HTERT RPE-1 (cell line): ENCODE measurements around the gene LIPN.

Experiments used
- in situ Hi-C: fragments of 300-500 bp; cut with MboI; formaldehyde crosslinking; loops from 4 replicates; pipeline ENCODE4 v1.14.3; 2020; ENCODE audit warnings: low sequenced_read_pairs

The LIPN gene

DNA sequence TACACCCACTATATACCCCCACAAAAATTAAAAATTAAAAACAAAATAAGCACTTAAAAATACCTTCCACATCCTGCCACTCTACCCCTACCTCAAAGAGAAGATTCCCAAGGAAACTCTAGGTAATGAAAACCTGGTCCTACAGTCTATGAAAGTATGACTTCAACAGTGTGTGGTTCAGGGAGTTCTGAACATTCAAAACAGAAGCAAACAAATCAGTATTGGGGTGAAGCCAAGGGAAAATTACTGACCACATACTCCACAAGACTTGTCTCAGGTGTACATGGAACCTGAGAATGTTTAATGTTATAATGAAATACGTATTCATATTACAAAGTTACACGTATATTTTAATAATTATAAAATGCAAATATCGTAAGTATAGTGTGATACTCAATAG, 22.4 kb downstream of the LIPN start:
- in situ Hi-C loops, result no loop called here

DNA sequence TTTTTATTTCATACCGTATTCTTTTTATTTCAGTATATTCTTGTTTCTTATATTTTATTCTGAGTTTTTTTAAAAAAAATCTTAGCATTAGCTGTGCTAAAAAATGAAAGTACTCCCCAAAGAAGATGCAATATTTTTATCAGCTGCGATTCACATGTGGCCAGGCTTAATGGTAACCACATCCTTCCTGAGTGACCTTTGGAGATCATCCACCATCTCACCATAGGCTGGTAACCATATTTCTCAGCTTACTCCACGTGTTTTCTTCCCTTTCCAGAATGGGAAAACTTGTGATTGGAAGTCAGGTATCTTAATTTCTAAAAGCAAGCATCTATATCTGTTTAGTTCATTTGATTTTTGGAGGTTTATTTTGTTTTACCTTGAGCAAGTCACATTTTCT, 23.9 kb downstream of the LIPN start:
- in situ Hi-C loops, result no loop called here

DNA sequence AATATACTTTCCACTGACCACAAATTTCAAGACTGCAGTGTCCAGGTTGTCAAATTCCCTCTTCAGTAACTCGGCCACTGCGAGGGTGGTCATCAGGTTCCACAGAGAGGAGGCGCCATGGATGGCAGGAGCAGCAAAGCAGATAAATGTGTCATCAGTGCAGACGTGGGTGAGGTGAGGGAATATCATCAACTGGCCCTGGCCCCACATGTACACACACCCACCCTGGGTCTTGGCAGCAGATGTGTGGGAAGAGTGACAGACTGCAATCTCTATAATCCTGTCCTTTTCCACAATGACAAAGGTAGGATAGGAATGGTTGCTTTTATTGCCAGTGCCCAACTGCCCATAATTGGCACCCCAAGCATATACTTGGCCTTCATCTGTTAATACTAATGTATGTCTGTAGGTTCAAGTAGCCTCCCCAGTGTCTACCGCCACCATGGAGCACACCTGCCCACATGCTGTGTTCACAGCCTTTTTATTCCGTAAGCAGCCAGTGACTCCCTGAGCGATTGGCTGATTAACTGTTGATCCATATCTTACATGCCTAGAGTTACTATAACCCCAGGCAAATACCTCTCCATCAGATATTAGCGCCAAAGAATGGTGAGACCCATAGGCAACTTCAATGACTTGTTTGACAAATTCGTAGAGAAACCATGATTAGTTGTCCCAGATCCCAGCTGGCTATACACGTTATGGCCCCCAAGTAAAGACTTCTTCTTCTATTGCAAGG, 26.4 kb downstream of the LIPN start:
- in situ Hi-C loops, result no loop called here

DNA sequence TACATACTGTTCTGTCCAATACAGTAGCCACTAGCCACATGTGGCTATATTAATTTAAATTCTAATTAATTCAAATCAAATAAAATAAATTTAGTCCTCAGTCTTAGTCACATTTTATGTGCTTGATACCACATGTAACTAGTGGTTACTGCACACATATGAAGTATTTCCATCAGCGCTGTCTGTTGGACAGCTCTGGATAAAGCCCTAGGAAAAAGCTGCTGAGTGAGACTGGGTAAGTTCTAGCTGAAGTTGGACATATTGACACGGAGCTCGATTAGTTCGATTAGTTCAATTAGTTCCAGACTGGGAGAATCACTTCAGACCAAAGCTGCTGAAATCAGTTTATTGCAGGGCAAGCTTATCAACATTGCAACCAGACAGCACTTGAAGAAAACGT, 27.6 kb downstream of the LIPN start:
- in situ Hi-C loops, result no loop called here

DNA sequence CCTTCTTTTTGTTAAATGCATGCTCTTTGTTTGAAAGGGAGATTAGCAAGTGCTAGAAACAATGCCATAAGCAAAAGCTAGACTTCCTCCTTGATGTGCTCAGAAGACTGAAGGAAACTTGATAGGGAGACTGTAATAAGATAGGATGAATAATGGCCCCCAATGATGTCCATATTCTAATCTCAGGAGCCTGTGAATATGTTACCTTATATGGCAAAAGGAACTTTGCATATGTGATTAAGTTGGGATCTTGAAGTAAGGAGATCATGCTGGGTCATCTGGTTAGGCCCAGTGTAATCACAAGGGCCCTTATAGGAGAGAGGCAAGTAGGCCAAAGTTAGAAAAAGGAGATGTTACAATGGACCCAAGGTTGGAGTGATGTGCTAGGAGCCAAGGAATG, 29.1 kb downstream of the LIPN start:
- in situ Hi-C loops, result no loop called here

DNA sequence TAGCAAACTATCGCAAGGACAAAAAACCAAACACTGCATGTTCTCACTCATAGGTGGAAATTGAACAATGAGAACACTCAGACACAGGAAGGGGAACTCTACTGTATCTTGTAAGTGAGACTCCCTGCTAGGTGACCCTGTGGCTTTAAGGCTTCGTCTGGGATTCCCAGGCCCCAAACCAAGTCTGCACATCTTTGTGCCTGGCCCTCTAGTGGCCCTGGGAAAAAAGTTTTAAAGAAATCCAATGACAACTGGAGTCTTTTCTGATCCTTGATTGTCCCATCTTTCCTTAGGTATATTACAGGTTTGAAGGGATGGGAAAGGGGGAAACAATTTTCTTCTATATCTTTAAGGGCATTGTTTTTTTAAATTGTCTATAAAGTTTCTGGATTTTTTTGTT, 32.1 kb downstream of the LIPN start:
- in situ Hi-C loops, result no loop called here

DNA sequence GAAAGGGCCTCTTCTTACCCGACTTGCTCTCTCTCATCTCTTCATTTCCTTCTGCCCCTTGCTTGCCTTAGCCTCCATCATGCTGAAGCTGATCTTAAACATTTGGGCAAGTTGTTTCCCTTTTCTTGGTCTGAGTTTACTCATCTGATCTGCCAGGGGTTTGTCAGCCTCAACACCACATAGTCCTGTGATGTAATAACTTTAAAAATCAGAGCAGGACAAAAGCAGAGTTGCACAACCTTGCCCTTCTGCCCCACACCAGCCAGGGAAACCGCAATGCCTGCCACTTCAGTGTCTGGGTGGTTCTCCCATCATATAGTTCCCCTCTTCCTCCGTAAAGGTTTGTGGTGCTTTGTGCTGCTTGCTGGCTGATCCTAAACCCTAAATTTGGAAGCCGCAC, 32.8 kb downstream of the LIPN start:
- in situ Hi-C loops, result no loop called here

DNA sequence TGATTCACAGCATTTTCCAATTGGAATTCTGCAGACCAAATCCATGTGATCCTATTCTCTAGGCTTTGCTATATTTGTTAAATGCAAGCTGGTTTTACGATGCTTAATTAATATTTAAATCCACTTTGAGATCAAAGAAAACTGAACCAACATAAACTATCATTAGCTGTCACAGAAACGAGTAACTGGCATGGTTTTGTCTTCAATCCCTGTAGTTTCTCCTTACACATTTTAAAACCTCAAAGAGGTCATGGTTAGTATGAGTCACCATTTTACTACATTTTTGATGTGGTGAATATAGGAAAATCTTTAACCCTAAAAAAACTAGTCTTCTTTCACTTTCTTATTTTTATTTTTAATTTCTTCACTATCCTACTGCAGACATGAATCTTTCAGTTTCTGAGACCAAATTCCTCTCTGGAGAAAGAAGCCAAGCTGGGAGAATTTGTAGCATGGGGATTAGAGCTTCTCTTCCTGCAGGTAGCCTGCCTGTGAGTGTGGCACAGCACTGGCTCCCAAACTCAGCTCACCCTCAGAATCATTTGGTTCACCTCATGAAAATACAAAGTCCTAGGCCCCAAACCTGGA, 34.0 kb downstream of the LIPN start:
- in situ Hi-C loops, result no loop called here

DNA sequence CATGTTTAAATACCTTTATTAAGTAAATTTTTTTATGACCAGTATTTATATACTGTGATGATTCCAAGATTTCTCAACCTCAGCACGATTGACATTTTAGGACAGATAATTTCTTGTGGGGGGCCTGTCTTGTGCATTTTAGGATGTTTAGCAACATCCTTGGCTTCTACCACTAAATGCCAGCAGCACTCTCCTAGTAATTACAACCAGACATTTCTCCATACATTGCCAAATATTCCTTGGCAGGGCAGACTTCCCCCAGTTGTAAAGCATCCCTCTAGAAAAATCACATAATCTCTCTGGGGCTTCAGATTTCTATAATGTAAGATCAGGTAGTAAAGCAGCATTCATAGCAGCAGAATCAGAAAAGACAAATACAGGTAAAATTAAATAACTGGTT, 34.9 kb downstream of the LIPN start:
- in situ Hi-C loops, result no loop called here

DNA sequence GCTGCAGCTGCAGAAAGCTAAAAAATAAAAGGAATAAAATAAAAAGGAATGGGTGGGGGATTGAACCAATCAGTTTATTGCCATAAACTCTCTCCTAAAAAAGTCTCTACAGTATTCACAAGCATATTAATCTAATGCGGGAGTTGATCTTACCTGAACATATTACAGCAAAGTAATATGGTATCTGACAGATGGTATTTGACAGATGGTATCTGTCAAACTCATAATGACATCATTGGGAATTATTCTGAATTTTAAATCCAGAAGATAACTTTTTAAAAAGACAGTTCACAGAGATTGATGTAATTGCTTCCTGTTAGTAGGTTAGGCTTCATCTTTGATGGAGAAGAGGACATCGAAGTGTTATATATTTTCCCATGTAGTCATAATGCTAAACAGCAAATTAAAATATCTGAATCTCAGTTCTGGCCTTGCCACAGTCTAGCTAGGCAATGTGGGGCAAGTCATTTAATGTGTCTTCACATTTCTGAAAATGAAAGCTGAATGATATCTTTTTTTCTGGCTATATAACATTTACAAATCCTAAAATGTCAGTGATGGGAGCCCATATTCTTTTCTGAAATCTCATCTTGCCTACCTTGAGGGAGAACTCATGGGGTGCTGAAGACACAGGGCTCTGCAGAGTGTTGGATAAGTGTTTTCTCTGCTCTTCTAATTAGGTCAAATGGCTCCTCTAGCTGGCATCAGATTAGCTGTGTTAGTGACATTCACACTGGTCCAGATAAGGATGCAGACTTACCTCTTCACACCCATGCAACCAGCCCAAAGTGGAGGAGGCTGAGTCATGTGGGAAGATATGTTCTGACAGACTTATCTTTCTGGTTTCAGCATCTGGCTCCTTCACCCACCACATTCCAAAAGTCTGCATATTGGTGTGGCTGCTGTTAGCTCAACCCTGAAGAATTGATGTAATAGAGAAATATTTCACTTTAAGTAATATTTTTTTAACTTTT, 40.6 kb downstream of the LIPN start:
- in situ Hi-C loops, result no loop called here

DNA sequence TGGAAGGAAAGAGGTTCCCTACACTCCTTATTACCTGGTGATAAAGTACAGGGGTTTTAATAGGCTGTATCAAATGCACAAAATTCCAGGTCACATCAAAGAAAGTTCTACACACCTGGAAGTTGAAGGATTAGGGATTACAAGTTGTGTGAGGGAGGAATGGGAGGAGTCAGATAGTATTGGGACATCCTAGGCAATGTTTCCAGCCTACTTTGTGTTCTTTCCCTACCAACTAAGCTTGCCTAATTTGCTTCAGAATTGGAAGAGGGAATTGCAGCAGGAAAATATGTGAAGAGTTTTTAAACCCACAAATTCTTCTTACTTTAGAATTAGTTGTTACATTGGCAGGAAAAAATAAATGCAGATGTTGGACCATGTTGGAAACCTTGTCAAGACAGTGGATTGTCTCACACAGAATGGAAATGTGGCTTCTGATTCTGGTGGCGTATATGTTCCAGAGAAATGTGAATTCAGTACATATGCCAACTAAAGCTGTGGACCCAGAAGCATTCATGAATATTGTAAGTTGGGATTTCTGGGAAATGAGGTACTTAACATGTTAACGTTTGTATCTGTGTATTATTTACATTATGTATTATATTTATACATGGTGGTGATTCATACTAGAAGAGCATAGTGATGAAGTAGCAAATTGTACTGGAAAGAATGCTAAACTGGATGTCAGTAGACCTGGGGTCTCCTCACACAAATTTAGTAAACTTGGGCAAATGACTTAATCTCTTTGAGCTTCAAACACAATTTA, 42.9 kb downstream of the LIPN start, which contains the start of gene LIPM:
Gene LIPM (plus strand): TSS at position 208 of the 763 bp plus-strand sequence. CDS start 167 bp downstream, at position 375.
- in situ Hi-C loops, result no loop called here

DNA sequence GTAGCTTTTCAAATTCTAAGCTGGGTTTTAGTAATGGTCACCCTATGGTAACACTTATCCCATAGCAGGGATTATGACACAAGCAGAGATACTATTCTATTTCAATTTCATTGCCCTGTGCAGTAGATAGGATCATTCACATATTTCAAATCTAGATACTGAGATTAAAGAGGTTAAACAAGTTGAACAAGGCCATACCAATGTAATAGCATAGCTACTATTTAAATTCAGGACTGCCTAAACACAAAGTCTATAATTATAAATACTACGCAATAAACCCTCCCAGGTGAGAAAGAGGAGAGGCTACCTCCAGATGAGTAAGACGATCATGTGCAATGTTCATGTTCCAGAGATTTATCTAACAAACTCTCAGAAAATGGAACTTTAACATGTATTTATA, 43.8 kb downstream of the LIPN start:
- in situ Hi-C loops, result no loop called here

DNA sequence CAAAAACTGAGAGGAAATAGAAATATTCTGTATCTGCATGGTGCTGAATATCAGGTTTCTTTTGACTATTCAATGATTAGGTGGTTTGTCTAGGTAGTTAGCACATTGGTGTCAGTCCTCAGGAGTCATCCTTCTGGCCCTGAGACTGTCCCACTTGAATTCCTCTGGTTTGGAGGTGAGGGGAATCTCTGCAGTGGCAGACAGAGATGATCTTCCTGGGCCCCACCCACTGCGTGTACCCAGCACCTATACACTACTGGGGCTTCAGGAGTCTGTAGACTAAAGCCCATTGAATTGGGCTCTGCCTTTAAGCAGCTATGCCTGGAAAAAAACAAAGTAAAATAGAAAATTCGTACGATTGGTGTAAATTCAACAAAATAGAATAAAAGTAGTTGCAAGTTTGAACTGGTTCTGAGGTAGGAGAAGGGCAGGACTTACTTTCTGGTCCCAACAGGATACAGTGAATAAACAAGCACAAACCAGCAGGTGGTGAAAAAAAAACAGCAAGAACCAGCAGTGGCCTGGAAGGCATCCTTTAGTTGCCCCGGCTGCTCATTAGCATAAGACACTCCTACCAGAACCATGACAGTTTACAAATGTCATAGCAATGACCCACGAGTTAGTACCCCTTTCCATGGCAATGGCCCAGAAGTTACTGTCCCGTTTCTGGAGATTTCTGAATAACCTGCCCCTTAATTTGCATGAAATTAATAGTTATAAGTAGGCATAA, 44.4 kb downstream of the LIPN start:
- in situ Hi-C loops, result no loop called here

DNA sequence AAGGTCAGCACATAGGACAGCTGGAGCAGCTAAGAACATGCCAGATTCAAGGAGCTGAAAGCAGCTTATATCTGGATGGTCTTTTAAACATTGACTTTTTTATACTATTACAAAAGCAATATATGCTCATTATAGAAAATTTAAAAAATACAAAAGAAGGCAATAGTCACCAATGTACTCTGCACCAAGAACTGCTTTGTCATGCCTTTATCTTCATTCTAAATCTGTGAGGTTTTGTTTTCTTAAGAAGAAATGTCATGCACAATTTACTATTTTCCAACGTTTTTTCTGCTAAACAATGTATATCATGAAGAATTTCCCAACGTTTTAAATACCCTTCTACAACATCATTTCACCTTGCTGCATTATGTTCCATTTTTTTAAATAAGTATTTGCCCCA, 45.5 kb downstream of the LIPN start:
- in situ Hi-C loops, result no loop called here

DNA sequence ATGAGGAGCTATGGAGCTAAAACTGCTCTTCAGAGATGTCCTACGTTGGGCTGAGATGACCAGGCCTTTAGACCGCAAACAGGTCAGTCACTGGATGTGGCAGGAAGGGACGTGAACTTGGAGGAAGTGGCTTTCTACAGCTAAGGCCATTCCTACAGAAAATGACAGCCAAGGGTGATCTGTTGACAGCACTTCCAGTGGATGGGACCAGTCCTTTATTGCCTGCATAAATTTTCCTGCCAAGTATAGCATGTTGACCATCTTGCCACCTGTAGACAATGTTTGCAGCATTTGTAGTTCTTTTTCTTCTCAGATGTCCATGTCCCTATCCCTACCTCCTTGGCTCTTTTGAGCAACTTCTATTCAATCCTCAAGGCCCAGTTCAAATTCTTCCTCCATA, 46.1 kb downstream of the LIPN start:
- in situ Hi-C loops, result no loop called here

DNA sequence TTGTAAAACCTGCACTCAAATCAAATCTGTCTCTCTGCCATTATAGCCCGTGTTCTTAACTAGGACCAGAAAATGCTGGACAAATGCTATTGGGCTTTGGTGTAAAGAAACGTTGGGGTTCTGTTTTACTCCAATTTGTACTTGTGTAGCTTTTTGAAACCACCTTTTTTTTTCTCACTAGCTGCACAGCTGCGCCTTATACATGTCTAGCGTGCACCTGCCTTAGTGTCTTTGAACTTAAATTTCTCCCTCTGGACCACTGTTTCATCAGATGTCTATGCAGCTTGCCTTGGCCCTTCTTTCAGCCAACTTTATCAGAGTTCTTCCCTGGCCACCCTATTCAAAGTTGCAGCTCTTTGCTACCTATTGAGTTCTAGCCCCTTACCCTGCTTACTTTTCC, 49.8 kb downstream of the LIPN start:
- in situ Hi-C loops, result no loop called here

DNA sequence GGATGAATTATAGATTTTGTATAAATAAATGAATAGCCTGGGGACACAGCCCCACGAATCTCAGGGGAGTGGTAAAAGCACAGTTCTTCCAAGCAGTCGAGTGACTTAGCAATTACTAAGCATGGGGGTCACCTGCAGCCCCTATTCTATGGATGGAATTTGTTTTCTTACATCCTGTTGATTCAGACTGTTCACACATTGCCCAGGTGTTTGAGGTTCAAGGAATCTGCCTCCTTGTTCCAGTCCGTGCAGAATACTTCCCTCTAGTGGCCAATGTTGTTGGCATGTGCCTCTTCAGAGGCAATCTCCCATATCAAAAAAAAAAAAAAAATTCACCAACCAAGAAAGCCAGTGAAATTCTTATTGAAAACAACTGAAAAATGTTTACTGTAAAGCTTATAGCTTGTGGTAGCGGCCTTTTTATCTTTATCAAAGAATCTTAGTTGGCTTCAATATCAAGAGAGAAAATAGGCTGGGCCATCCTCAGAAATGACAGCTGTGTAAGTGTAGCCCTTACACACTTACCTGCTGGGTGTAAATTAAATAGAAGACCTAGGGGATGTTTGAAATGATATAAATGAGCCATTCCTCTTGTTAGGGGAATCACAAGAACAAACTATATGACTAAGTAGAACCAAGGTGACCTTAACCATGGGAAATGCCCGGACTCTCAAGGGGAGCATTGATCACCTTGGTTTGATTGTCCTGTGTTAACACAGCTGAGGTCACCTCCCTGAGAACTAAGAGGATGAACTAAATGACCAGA, 50.6 kb downstream of the LIPN start:
- in situ Hi-C loops, result no loop called here

DNA sequence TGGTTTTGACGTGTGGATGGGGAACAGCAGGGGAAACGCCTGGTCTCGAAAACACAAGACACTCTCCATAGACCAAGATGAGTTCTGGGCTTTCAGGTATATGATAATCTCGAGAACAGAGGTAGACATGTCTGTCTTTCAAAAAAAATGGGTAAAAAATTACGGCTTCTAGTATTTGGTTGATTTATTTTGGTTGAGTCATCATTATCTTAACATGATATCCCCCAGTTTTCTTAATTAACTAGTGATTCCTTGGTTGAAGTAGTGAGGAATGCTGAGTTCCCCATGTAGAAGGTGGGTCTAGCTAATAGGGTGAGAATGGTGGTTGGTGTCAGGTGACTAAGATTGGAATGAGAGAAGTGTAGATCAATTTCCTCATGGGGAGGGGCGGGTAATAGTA, 53.4 kb downstream of the LIPN start:
- in situ Hi-C loops, result no loop called here

DNA sequence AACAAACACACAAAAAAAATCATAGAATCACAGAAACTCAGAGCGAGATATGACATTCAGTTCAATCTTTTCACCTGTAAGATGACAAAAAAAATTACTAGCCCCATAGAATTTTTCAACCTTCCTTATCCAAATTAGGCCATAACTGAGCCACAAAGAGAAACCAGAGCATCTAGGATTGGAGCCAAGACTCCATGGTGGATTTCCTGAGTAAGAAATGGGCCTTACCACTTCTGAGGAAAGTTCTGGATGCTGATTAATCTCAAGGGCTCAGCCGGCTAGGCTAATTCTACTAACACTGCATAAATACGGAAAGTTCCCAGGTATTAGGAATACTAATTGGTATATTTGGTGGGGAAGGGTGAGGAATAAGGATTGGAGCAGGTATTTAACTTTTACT, 59.5 kb downstream of the LIPN start:
- in situ Hi-C loops, result no loop called here
